Panc1 (cell line): ENCODE results near the gene CAPN7.

Experiments used
- CTCF ChIP-seq: fragments of 450-650 bp; IDR thresholded peaks from 2 replicates; pipeline ENCODE4 v1.5.1; 2017; ENCODE audit warnings: mild to moderate bottlenecking
- POLR2AphosphoS5 ChIP-seq: IDR thresholded peaks from 2 replicates; pipeline ENCODE4 v1.6.1; 2012; ENCODE audit warnings: mild to moderate bottlenecking, low read depth, low read length, moderate library complexity
- REST ChIP-seq, 2 experiments: IDR thresholded peaks; 2 replicates each; pipeline ENCODE4 v1.6.1; 2011 to 2012; ENCODE audit warnings: low read depth in 2 of 2, control low read depth in 1 of 2, low read length in 1 of 2, mild to moderate bottlenecking in 1 of 2, moderate library complexity in 1 of 2; ENCODE audit not compliant: insufficient read depth in 1 of 2
- TCF7L2 ChIP-seq: IDR thresholded peaks from 2 replicates; pipeline ENCODE4 v1.6.1; 2011; ENCODE audit warnings: mild to moderate bottlenecking, low read depth, low read length, inconsistent platforms

GRCh38 chr3:15216501-15216900 is 10.5 kb downstream of the CAPN7 start:
- TF ChIP-seq CTCF = no peak
- TF ChIP-seq POLR2AphosphoS5 = no peak
- no peak for TF ChIP-seq TCF7L2
- no peak for TF ChIP-seq REST (IDR thresholded peaks at IDR 0.05; ENCODE audit: insufficient read depth in 1 of 2, low read depth in 2 of 2, low read length in 1 of 2)
